HCT116 (cell line): ENCODE measurements around the gene SCN1B. TPM values are rescaled to one million over a fixed set of nuclear protein-coding genes. Genes with fewer than 3 reads are reported as not detected.
"Not testable (repeated sequence)": the region's sequence is repeated elsewhere in the genome, so short reads cannot be mapped to it uniquely, and the experiment has no call there.

Source experiments
- ATAC-seq: fragments of 200-7000 bp; cut with Tn5 transposase; 2 replicates; pipeline ENCODE4 v1.9.1; 2020; ENCODE audit warnings: mild to moderate bottlenecking, moderate library complexity
- BruUV-seq: library from RNA; stranded (reverse); fragments of 400-500 nt; replicated peaks from 2 replicates; lab custom pipeline; 2021; lab: Mats Ljungman, UMichigan
- CTCF ChIA-PET: fragments of 300-600 bp; sonication (Branson Sonifier 250); formaldehyde crosslinking; loops from one replicate; lab custom pipeline; 2021; ENCODE audit warnings: antibody characterized with exemption; lab: Charles Lee
- POLR2A ChIA-PET: fragments of 300-600, 350-600 bp; sonication (Branson Sonifier 250); formaldehyde crosslinking; loops from one replicate; lab custom pipeline; 2021; ENCODE audit warnings: antibody characterized with exemption; lab: Charles Lee
- RAD21 ChIA-PET, 2 experiments: fragments of 300-600 bp; sonication (Branson Sonifier 250); formaldehyde crosslinking; loops; one replicate each; lab custom pipeline; 2023; ENCODE audit warnings: low total read pairs in 2 of 2; ENCODE audit not compliant: uncharacterized antibody in 2 of 2, unreplicated experiment in 2 of 2, low non-redundant PET in 1 of 2; lab: Charles Lee
- DNase-seq: peaks from one replicate; pipeline ENCODE4 v3.0.0-alpha.2; 2010; ENCODE audit warnings: low read depth, low spot score
- H2AFZ ChIP-seq: fragments of 200-600 bp; shearing (Covaris generic), sonication (generic); 2 replicates; pipeline ENCODE4 v1.6.1; 2017; ENCODE audit warnings: low read depth, mixed run types, mixed read lengths, antibody characterized with exemption, low read length; ENCODE audit not compliant: poor library complexity, severe bottlenecking
- H3K27ac ChIP-seq: 2 replicates; pipeline ENCODE4 v1.5.1; 2012; ENCODE audit warnings: low read depth, low read length
- H3K27me3 ChIP-seq: fragments of 200-600 bp; sonication (generic); 2 replicates; pipeline ENCODE4 v1.6.1; 2016; ENCODE audit warnings: mixed run types, low read length, mixed read lengths; ENCODE audit not compliant: insufficient read depth
- H3K36me3 ChIP-seq, 2 experiments: fragments of 200-500 bp in 1 of 2; fragments of 200-600 bp in 1 of 2; sonication (Bioruptor generic) in 1 of 2; sonication (generic) in 1 of 2; 2 replicates each; pipeline versions ENCODE4 v1.5.1 to v1.6.1; 2014 to 2016; ENCODE audit warnings: low read length in 2 of 2, inconsistent platforms in 1 of 2, mixed read lengths in 1 of 2, mixed run types in 1 of 2; ENCODE audit not compliant: insufficient read depth in 2 of 2, control insufficient read depth in 1 of 2
- H3K4me1 ChIP-seq, 2 experiments: fragments of 200-600 bp in 1 of 2; sonication (generic) in 1 of 2; 2 replicates each; pipeline versions ENCODE4 v1.5.1 to v1.6.1; 2012 to 2017; ENCODE audit warnings: low read length in 2 of 2, inconsistent platforms in 1 of 2, mild to moderate bottlenecking in 1 of 2, mixed read lengths in 1 of 2, mixed run types in 1 of 2, moderate library complexity in 1 of 2; ENCODE audit not compliant: insufficient read depth in 2 of 2, control insufficient read depth in 1 of 2
- H3K4me2 ChIP-seq: fragments of 200-600 bp; sonication (generic); 2 replicates; pipeline ENCODE4 v1.6.1; 2017; ENCODE audit warnings: mixed run types, low read length, mixed read lengths
- H3K4me3 ChIP-seq, 2 experiments: fragments of 200-600 bp in 1 of 2; sonication (generic) in 1 of 2; replicated peaks in 1 of 2; 2 replicates each; pipeline ENCODE4 v1.5.1; 2011 to 2016; ENCODE audit warnings: low read length in 2 of 2, control low read depth in 1 of 2, low read depth in 1 of 2, mild to moderate bottlenecking in 1 of 2, mixed read lengths in 1 of 2, mixed run types in 1 of 2
- H3K79me2 ChIP-seq: fragments of 200-600 bp; sonication (generic); 2 replicates; pipeline ENCODE4 v1.6.1; 2017; ENCODE audit warnings: mild to moderate bottlenecking, mixed run types, low read length, moderate library complexity, mixed read lengths; ENCODE audit not compliant: insufficient read depth
- H3K9ac ChIP-seq: fragments of 200-600 bp; sonication (generic); 2 replicates; pipeline ENCODE4 v1.6.1; 2016; ENCODE audit warnings: low read length, mixed read lengths
- H3K9me2 ChIP-seq: fragments of 200-600 bp; sonication (generic), shearing (Covaris generic); 2 replicates; pipeline ENCODE4 v1.6.1; 2017; ENCODE audit warnings: mixed run types, mild to moderate bottlenecking, moderate library complexity; ENCODE audit not compliant: insufficient read depth
- H3K9me3 ChIP-seq, 2 experiments: fragments of 200-500 bp in 1 of 2; fragments of 200-600 bp in 1 of 2; sonication (Bioruptor generic) in 1 of 2; sonication (generic) in 1 of 2; 2 replicates each; pipeline ENCODE4 v1.6.1; 2014 to 2017; ENCODE audit warnings: low read length in 2 of 2, mixed read lengths in 2 of 2, inconsistent platforms in 1 of 2, low read depth in 1 of 2, mild to moderate bottlenecking in 1 of 2, mixed run types in 1 of 2, moderate library complexity in 1 of 2; ENCODE audit not compliant: control insufficient read depth in 1 of 2, insufficient read depth in 1 of 2
- H4K20me1 ChIP-seq: fragments of 200-600 bp; sonication (generic), shearing (Covaris generic); 2 replicates; pipeline ENCODE4 v1.6.1; 2017; ENCODE audit warnings: mixed run types, mild to moderate bottlenecking, moderate library complexity; ENCODE audit not compliant: insufficient read depth
- ATF3 ChIP-seq: IDR thresholded peaks from 2 replicates; pipeline ENCODE4 v1.6.1; 2012
- CBX3 ChIP-seq: IDR thresholded peaks from 2 replicates; pipeline ENCODE4 v1.6.1; 2012; ENCODE audit warnings: low read depth
- CEBPB ChIP-seq: IDR thresholded peaks from 2 replicates; pipeline ENCODE4 v1.6.1; 2012; ENCODE audit warnings: low read depth
- EGR1 ChIP-seq: IDR thresholded peaks from 2 replicates; pipeline ENCODE4 v1.6.1; 2012; ENCODE audit warnings: low read depth
- ELF1 ChIP-seq: IDR thresholded peaks from 2 replicates; pipeline ENCODE4 v1.6.1; 2012; ENCODE audit warnings: low read depth, borderline replicate concordance
- EZH2 ChIP-seq: fragments of 200-600 bp; sonication (generic); IDR thresholded peaks from 2 replicates; pipeline ENCODE4 v1.6.1; 2017; ENCODE audit warnings: antibody characterized with exemption, mixed run types
- JUND ChIP-seq: IDR thresholded peaks from 2 replicates; pipeline ENCODE4 v1.6.1; 2012
- POLR2AphosphoS5 ChIP-seq: IDR thresholded peaks from 2 replicates; pipeline ENCODE4 v1.6.1; 2011; ENCODE audit warnings: mild to moderate bottlenecking, low read depth, low read length, moderate library complexity
- RAD21 ChIP-seq: IDR thresholded peaks from 2 replicates; pipeline ENCODE4 v1.6.1; 2012; ENCODE audit warnings: low read depth, mild to moderate bottlenecking
- SIN3A ChIP-seq: IDR thresholded peaks from 2 replicates; pipeline ENCODE4 v1.6.1; 2012; ENCODE audit warnings: low read depth
- SRF ChIP-seq: IDR thresholded peaks from 2 replicates; pipeline ENCODE4 v1.6.1; 2012; ENCODE audit warnings: low read depth
- TCF7L2 ChIP-seq: IDR thresholded peaks from 2 replicates; pipeline ENCODE4 v1.7.0; 2011; ENCODE audit warnings: borderline replicate concordance, inconsistent platforms; ENCODE audit not compliant: insufficient read depth, insufficient read length; ENCODE audit errors: extremely low read depth
- YY1 ChIP-seq: IDR thresholded peaks from 2 replicates; pipeline ENCODE4 v1.6.1; 2011; ENCODE audit warnings: low read length, low read depth, moderate library complexity, mild to moderate bottlenecking; ENCODE audit not compliant: insufficient replicate concordance; ENCODE audit errors: extremely low read depth
- ZBTB33 ChIP-seq: IDR thresholded peaks from 2 replicates; pipeline ENCODE4 v1.6.1; 2011; ENCODE audit warnings: mild to moderate bottlenecking, low read length, moderate library complexity; ENCODE audit not compliant: insufficient replicate concordance; ENCODE audit errors: extremely low read depth
- ZFX ChIP-seq: fragments of 450-650 bp; IDR thresholded peaks from 2 replicates; pipeline ENCODE4 v1.6.1; 2017
- intact Hi-C: fragments of 100-400 bp; cut with micrococcal nuclease; formaldehyde crosslinking; loops from 2 replicates; pipeline ENCODE4 v1.10.0; 2022
- total RNA-seq: library from RNA; stranded (reverse); gene quantifications from one replicate; pipeline ENCODE4 v1.2.1, GENCODE V29; 2021; ENCODE audit not compliant: unreplicated experiment

SCN1B gene
- total RNA-seq, 1 experiment from 2014 or later, result 6.6 TPM

GRCh38 chr19:35005256-35005977 is 24.9 kb upstream of the SCN1B start:
- Histone ChIP-seq H3K9me2 (no peaks in the 10 kb centered on the region), H3K4me1 (peaks cover 5 to 11% of the 10 kb centered on the region in 2 experiments; a peak in 2 of 4 replicates), H3K9ac (no peak overlapping the region), H3K4me2 (no peak overlapping the region), H3K36me3 (peaks cover 5 to 18% of the 10 kb centered on the region in 2 experiments; a peak in 3 of 4 replicates), H2AFZ (no peak overlapping the region), H3K27me3 (no peaks in the 10 kb centered on the region), H3K9me3 (no peaks in the 10 kb centered on the region), H4K20me1 (no peaks in the 10 kb centered on the region)
- RAD21 ChIA-PET, result no interaction called here
- intact Hi-C loops, result no loop called here
- CTCF ChIA-PET, result no interaction called here
- ATAC-seq (no peak), DNase-seq (no peak)
- TF ChIP-seq YY1 (no peak), POLR2AphosphoS5 (no peak), EGR1 (no peak), ZBTB33 (no peak), ELF1 (no peak), RAD21 (no peak), ZFX (no peak), TCF7L2 (no peak), CEBPB (no peak), CBX3 (no peak), SRF (no peak), SIN3A (no peak), EZH2 (no peak), JUND (no peak), ATF3 (no peak)
- TF ChIP-seq, all 23 proteins: peak for 0
- POLR2A ChIA-PET, result no interaction called here
- Histone ChIP-seq H3K4me3 (no peak overlapping the region), H3K79me2 (peaks cover 49% of the 10 kb centered on the region), H3K27ac (no peak overlapping the region)
- no TSS peak for BruUV-seq

- Histone ChIP-seq H3K4me1 (peaks cover 5 to 10% of the 10 kb centered on the region in 2 experiments; a peak in 2 of 4 replicates), H3K36me3 (peaks cover 9 to 20% of the 10 kb centered on the region in 2 experiments; a peak in 3 of 4 replicates), H3K79me2 (peaks cover 44% of the 10 kb centered on the region)
- ATAC-seq, intact Hi-C loops, DNase-seq, CTCF ChIA-PET, POLR2A ChIA-PET, H2AFZ ChIP-seq, H3K4me3 ChIP-seq, H3K9me2 ChIP-seq, H3K27me3 ChIP-seq, H4K20me1 ChIP-seq, H3K9me3 ChIP-seq, H3K9ac ChIP-seq, RAD21 ChIA-PET, H3K4me2 ChIP-seq, BruUV-seq, H3K27ac ChIP-seq: not testable (repeated sequence)
These were observed 24.3 kb upstream of the SCN1B start for GRCh38 chr19:35006007-35006341.
